Measurements from ENCODE around the gene PTGS1.

The PTGS1 gene

GRCh38 chr9:122418016-122418415, 47.2 kb downstream of the PTGS1 start:
- H3K9ac ChIP-seq (ENCODE audit: low read depth, low read length): no peak overlapping the region
- no peaks in the 10 kb centered on the region for H3K27me3 ChIP-seq (ENCODE audit: control insufficient read depth, insufficient read depth, low read length)
- H3K36me3 ChIP-seq (ENCODE audit: control insufficient read depth, insufficient read depth, low read length): no peaks in the 10 kb centered on the region
- no peak overlapping the region for H3K4me3 ChIP-seq (ENCODE audit: low read depth, low read length)
- H3K9me3 ChIP-seq (ENCODE audit: control insufficient read depth, insufficient read depth, low read length): peaks cover 8% of the 10 kb centered on the region
- H3K4me1 ChIP-seq (ENCODE audit: control insufficient read depth, insufficient read depth, low read length): no peaks in the 10 kb centered on the region

GRCh38 chr9:122420315-122420714, 49.5 kb downstream of the PTGS1 start:
- Histone ChIP-seq H3K36me3 (ENCODE audit: control insufficient read depth, insufficient read depth, low read length) (no peaks in the 10 kb centered on the region), H3K9me3 (ENCODE audit: control insufficient read depth, insufficient read depth, low read length) (peaks cover 8% of the 10 kb centered on the region), H3K9ac (ENCODE audit: low read depth, low read length) (no peak overlapping the region), H3K27me3 (ENCODE audit: control insufficient read depth, insufficient read depth, low read length) (no peaks in the 10 kb centered on the region), H3K4me1 (ENCODE audit: control insufficient read depth, insufficient read depth, low read length) (no peaks in the 10 kb centered on the region), H3K4me3 (ENCODE audit: low read depth, low read length) (no peak overlapping the region)

- no peak overlapping the region for H3K4me3 ChIP-seq (ENCODE audit: low read depth, low read length)
- no peaks in the 10 kb centered on the region for H3K9me3 ChIP-seq (ENCODE audit: control insufficient read depth, insufficient read depth, low read length)
- H3K36me3 ChIP-seq (ENCODE audit: control insufficient read depth, insufficient read depth, low read length): no peaks in the 10 kb centered on the region
- H3K4me1 ChIP-seq (ENCODE audit: control insufficient read depth, insufficient read depth, low read length): no peaks in the 10 kb centered on the region
- no peaks in the 10 kb centered on the region for H3K27me3 ChIP-seq (ENCODE audit: control insufficient read depth, insufficient read depth, low read length)
- H3K9ac ChIP-seq (ENCODE audit: low read depth, low read length): no peak overlapping the region
Measured at GRCh38 chr9:122425087-122425486, 54.3 kb downstream of the PTGS1 start.

- Histone ChIP-seq H3K9me3 (ENCODE audit: control insufficient read depth, insufficient read depth, low read length) (no peaks in the 10 kb centered on the region), H3K4me3 (ENCODE audit: low read depth, low read length) (no peak overlapping the region), H3K27me3 (ENCODE audit: control insufficient read depth, insufficient read depth, low read length) (no peaks in the 10 kb centered on the region), H3K9ac (ENCODE audit: low read depth, low read length) (no peak overlapping the region), H3K4me1 (ENCODE audit: control insufficient read depth, insufficient read depth, low read length) (no peaks in the 10 kb centered on the region), H3K36me3 (ENCODE audit: control insufficient read depth, insufficient read depth, low read length) (no peaks in the 10 kb centered on the region)
Measured at GRCh38 chr9:122426723-122427122, 55.9 kb downstream of the PTGS1 start.

- no peaks in the 10 kb centered on the region for H3K27me3 ChIP-seq (ENCODE audit: control insufficient read depth, insufficient read depth, low read length)
- H3K4me3 ChIP-seq (ENCODE audit: low read depth, low read length): no peak overlapping the region
- H3K36me3 ChIP-seq (ENCODE audit: control insufficient read depth, insufficient read depth, low read length): no peaks in the 10 kb centered on the region
- no peaks in the 10 kb centered on the region for H3K4me1 ChIP-seq (ENCODE audit: control insufficient read depth, insufficient read depth, low read length)
- no peak overlapping the region for H3K9ac ChIP-seq (ENCODE audit: low read depth, low read length)
- no peaks in the 10 kb centered on the region for H3K9me3 ChIP-seq (ENCODE audit: control insufficient read depth, insufficient read depth, low read length)
Measured at GRCh38 chr9:122442568-122442967, 71.7 kb downstream of the PTGS1 start.

- no peaks in the 10 kb centered on the region for H3K27me3 ChIP-seq (ENCODE audit: control insufficient read depth, insufficient read depth, low read length)
Measured at GRCh38 chr9:122444041-122444733, 73.4 kb downstream of the PTGS1 start.

More at GRCh38 chr9:122444041-122444733, 73.4 kb downstream of the PTGS1 start:
- Histone ChIP-seq H3K4me3 (ENCODE audit: low read depth, low read length) (no peak overlapping the region), H3K4me1 (ENCODE audit: control insufficient read depth, insufficient read depth, low read length) (no peaks in the 10 kb centered on the region), H3K9me3 (ENCODE audit: control insufficient read depth, insufficient read depth, low read length) (no peaks in the 10 kb centered on the region), H3K36me3 (ENCODE audit: control insufficient read depth, insufficient read depth, low read length) (no peaks in the 10 kb centered on the region), H3K9ac (ENCODE audit: low read depth, low read length) (no peak overlapping the region)

All from iPS-15b (cell line).